GM21619 (cell line): ENCODE measurements around the gene OR4E2.
"Not testable (repeated sequence)": the region's sequence is repeated elsewhere in the genome, so short reads cannot be mapped to it uniquely, and the experiment has no call there.

ENCODE experiments used
- ATAC-seq: cut with Tn5 transposase; IDR thresholded peaks from one replicate; pipeline ENCODE4 v1.9.1; 2021; ENCODE audit not compliant: unreplicated experiment

OR4E2 gene

DNA sequence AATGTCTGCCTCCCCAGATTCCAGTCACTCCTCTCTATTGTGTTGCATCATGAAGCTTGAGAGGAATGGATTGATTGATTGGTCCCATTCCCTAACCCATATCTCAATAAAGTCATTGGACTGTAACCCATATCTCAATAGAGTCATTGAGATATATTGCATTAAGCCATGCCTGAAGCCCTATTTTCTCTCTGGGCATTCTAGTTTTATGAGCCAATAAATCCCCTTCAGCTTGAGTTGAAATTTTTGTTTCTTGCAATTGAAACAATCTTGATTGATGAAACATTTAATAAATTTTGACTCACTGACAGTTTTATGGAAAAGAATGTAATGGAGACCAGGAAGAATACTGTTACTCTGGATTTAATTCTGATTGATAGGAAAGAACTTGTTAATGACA is 40.8 kb downstream of the OR4E2 start:
- ATAC-seq, result no peak

DNA sequence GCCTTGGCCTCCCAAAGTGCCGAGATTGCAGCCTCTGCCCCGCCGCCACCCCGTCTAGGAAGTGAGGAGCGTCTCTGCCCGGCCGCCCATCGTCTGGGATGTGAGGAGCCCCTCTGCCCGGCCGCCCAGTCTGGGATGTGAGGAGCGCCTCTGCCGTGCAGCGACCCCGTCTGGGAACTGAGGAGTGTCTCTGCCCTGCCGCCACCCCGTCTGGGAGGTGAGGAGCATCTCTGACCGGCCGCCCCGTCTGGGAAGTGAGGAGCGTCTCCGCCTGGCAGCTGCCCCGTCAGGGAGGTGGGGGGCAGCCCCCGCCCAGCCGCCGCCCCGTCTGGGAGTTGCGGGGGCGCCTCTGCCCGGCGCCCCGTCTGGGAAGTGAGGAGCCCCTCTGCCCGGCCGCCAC is 44.0 kb downstream of the OR4E2 start:
- not testable (repeated sequence) for ATAC-seq

DNA sequence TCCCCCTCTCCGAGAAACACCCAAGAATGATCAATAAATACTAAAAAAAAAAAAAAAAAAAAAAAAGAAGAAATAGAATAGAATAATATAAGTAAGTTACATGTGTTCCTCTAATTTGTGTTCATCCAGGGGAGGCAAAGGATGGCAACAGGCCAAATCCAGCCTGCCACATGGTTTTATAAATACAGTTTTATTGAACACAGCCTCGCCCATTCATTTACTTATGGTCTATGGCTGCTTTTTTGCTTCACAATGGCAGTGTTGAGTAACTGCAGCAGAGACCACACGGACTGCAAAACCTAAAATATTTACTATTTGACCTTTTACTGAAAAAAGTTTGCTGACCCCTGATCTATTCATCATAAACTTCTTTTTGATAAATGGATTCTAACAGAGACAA is 44.9 kb downstream of the OR4E2 start:
- not testable (repeated sequence) for ATAC-seq

DNA sequence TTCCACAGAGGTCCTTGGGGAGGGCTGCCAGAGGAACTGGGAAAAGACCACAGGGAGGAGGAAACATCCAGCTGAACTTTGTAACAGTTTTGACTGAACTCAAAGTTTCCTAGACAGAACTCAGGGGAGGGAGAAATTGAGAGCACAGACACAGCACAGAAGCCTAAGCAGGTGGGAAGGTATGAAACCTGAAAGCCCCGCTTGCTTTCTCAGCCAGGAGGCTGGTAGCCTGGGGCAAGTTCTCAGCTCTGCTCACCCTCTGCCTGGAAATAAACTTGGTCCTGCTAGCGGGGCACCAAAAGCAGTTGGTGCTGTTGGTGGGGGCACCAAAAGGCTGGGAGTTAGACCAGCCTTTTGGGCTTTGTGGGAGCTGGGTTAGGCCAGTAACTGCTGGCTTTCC is 45.9 kb downstream of the OR4E2 start:
- no peak for ATAC-seq

DNA sequence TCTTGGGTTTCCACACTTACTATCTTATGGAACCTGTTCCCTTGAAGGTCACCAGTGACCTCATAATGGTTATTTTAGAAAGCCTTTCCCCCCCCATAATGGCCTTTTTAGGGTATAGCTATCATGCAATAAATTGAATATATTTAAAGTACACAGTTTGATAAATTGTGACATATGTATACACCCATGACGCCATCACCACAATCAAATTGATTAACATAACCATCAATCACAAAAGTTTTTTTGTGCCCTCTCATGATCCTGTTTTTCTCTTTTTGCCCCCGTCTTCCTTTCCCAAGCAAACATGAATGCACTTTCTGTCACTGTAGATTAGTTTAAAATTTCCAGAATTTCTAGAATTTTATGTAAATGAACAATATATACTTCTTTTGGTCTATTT is 48.7 kb downstream of the OR4E2 start:
- no peak for ATAC-seq

DNA sequence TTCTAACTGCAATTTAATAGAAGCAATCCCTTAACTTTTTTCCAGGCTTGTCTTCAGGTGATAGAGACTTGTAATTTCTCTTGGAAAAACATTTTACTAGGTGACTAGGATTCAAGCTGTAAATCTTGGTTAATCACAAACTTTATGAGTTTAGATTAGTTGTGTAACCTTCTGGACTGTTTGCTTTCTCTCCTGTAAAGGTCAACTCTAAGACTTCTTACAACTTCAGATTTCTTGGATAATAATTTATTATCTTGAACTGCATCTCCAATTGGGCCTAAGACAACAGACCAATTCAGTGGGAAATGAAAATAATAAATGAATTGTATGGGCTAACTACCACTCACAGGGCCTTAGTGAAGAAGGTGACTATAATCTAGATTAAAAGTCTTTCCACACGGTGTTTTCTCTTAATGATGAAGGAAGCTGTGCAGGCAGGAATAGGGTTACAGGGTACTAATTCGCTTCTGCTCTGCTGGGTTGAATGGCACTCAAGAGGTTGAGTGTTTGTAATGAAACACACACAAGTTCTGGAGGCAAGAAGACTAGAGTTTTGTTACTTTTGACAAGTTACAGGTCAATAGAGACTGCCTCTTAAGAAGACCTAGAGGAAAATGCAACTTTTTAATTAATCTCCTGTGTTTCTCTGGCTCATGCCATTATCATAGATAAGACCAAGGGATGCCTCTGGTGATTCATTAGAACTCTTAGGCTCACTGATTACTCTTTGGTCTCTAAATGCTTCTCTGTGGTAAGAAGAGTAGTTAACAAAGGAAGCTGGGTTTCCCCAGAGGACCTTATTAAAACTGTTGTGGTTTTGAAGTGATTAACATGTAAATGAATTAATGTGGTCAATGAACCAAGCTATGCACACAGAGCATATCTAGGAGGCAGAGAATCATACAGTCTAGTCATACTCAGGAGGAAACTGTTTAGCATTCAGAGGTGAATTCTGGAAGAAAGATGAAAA is 50.0 kb downstream of the OR4E2 start:
- ATAC-seq, result peak; percentile 62

DNA sequence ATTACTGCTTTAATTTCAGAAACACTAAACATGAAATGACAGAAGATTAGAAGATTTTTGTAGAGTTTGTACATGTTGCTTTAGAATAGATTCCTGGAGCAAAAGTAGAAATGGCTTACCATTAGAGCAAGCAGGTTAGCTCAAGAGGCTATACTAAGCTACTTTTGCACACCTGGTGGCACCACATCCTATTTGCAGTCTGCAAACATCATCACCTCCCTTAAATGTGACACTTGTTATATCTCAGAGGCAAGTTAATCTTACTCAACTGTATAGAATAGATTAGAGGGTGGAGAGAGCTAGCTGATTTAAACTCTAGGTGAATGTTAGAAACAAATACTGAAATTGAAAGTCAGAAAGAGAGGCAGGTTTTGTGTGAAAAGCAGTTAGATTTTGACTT is 50.7 kb downstream of the OR4E2 start:
- no peak for ATAC-seq

DNA sequence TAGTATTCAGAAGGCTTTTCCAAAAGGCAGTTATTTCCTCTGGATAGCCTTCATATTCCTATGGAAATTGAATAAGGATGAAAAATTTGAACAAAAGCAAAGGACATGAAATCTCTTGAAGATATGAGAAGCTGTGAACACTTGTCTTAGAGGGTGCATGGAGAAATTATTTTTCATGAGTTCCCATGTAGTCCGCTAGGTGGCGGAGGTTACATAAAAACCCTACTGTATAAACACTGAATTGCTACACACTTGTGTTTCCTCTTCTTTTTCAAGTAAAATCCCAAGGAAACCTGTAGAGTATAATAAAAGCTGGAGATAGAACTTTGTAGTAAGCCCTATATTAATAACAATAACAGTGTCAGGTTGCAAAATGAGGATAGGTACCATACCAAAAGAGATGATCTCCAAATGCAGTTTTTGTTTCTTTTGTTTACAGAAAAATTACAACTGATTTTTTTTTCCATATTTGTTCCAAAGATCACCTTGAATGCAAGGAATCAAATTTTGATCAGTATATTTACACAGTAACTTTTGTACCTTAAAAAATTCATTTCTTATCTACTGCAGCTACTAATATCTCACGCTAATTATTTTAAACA is 57.8 kb downstream of the OR4E2 start:
- ATAC-seq, result no peak

DNA sequence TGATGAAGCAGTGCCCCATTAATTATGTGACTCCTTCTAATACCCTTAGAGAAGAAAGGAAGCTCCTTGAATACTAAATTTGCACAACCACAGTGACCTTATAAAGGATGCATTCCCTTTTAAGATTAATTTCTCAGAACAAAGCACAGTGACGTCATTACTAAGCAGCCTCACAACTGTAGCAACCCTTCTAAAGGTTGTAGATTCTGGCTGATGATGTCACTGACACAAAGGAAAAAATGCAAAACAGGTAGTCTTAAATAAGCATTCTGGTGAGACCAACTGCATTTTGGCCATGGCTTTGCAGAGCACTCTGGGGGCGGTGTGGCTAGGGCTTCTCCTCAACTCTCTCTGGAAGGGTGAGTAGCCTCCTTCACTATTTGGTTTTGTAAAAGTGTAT is 58.4 kb downstream of the OR4E2 start:
- no peak for ATAC-seq

DNA sequence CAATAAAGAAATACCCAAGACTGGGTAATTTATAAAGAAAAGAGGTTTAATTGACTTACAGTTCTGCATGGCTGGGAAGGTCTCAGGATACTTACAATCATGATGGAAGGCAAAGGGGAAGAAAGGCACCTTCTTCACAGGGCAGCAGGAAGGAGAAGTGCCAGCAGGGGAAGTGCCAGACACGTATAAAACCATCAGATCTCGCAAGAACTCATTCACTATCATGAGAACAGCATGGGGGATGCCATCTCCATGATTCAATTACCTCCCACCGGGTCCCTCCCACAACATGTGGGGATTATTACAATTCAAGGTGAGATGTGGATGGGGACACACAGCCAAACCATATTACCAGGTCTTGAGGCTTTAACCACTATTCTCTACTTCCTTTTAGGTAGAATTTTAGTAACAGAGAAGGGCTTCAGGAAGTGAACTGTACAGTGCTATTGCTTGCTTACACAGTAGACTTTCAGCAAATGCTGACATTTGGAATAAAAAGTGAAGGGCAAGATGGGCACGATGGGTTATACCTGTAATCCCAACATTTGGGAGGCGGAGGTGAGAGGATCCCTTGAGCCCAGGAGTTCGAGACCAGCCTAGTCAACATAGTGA is 60.8 kb downstream of the OR4E2 start:
- no peak for ATAC-seq
